Ascending aorta (tissue), 2 donors: ENCODE data around the gene SPATA1. TPM values are rescaled to one million over a fixed set of nuclear protein-coding genes. Genes with fewer than 3 reads are reported as not detected.

Source experiments
- DNase-seq, 2 donors: peaks; one replicate each; pipeline ENCODE4 v3.0.0-alpha.2; 2019; ENCODE audit warnings: low spot score in 2 of 2
- H3K27ac ChIP-seq, 2 donors: fragments of 200-600 bp; sonication (generic); one replicate each; pipeline ENCODE4 v1.5.1; 2016 to 2017; ENCODE audit warnings: mild to moderate bottlenecking in 1 of 2
- H3K27me3 ChIP-seq: fragments of 200-600 bp; sonication (generic); one replicate; pipeline ENCODE4 v1.5.1; 2017
- H3K36me3 ChIP-seq, 2 donors: fragments of 200-600 bp; sonication (generic); one replicate each; pipeline ENCODE4 v1.5.1; 2016
- H3K4me1 ChIP-seq, 2 donors: fragments of 200-600 bp; sonication (generic); one replicate each; pipeline ENCODE4 v1.5.1; 2016 to 2017; ENCODE audit warnings: mild to moderate bottlenecking in 1 of 2
- H3K4me3 ChIP-seq, 2 donors: fragments of 200-600 bp; sonication (generic); one replicate each; pipeline ENCODE4 v1.5.1; 2016 to 2017; ENCODE audit warnings: mild to moderate bottlenecking in 1 of 2
- H3K9me3 ChIP-seq, 2 donors: fragments of 200-600 bp; sonication (generic); one replicate each; pipeline ENCODE4 v1.5.1; 2016
- CTCF ChIP-seq, 3 experiments: fragments of 200-600 bp in 2 of 3; fragments of 450-650 bp in 1 of 3; sonication (generic) in 2 of 3; IDR thresholded peaks; one replicate each; pipeline ENCODE4 v1.5.1; 2016 to 2019; ENCODE audit warnings: antibody characterized with exemption in 3 of 3, mild to moderate bottlenecking in 1 of 3, moderate library complexity in 1 of 3
- intact Hi-C: fragments of 100-400 bp; cut with DNase I; formaldehyde crosslinking; loops from one replicate; pipeline ENCODE4 v1.15.1; 2023
- total RNA-seq: library from RNA; depleted of rRNA; stranded (reverse); fragments of >200 nt; gene quantifications from one replicate; pipeline ENCODE4 v1.1.0, GENCODE V29; 2016

SPATA1 gene
- total RNA-seq, 1 donor from 2014 or later: not detected

DNA sequence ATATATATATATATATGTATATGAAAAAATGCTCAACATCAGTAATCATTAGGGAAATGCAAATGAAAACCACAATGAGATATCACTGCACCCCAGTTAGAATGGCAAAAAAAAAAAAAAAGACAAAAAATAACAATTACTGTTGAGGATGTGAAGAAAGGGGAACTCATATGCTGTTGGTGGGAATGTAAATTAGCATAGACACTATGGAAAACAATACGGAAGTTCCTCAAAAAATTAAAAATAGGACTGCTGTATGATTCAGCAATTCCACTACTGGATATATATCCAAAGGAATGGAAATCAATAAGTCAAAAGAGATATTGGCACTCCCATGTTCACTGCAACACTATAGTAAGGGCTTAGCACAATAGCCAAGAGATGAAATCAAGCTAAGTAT, 109.6 kb downstream of the SPATA1 start:
- Histone ChIP-seq H3K4me3 (no peak overlapping the region), H3K27ac (no peak overlapping the region), H3K27me3 (no peaks in the 10 kb centered on the region), H3K36me3 (no peaks in the 10 kb centered on the region), H3K9me3 (no peaks in the 10 kb centered on the region), H3K4me1 (peaks cover 0 to 13% of the 10 kb centered on the region in 2 donors)
- no peak for DNase-seq
- TF ChIP-seq CTCF (IDR thresholded peaks at IDR 0.05): no peak
- intact Hi-C loops: no loop called here

Other genes starting within 250 kb of the SPATA1 start
- gene SAMD13, start 204.7 kb upstream of the SPATA1 start, total RNA-seq: not detected
- not detected for gene DNASE2B, start 107.9 kb upstream of the SPATA1 start, total RNA-seq
- gene RPF1, start 27.1 kb upstream of the SPATA1 start, total RNA-seq: 8.4 TPM
- gene GNG5, start 195 bp downstream of the SPATA1 start, total RNA-seq: 119 TPM
- gene CTBS, start 68.1 kb downstream of the SPATA1 start, total RNA-seq: 14.5 TPM
- gene SSX2IP, start 184.1 kb downstream of the SPATA1 start, total RNA-seq: 2.3 TPM